Nephron (organoid): ENCODE data around the gene CDRT15.
"Not testable (repeated sequence)": the region's sequence is repeated elsewhere in the genome, so short reads cannot be mapped to it uniquely, and the experiment has no call there.

Experiments used
- H3K27ac Mint-ChIP-seq, 3 experiments: 2 replicates each; pipeline ENCODE4 v1.8.0; 2020; ENCODE audit warnings: mixed read lengths in 3 of 3, mild to moderate bottlenecking in 2 of 3, moderate library complexity in 1 of 3
- H3K27me3 Mint-ChIP-seq: 2 replicates; pipeline ENCODE4 v1.8.0; 2021; ENCODE audit warnings: low read depth, mild to moderate bottlenecking, moderate library complexity, mixed read lengths
- H3K36me3 Mint-ChIP-seq: 2 replicates; pipeline ENCODE4 v1.8.0; 2020; ENCODE audit warnings: low read depth, mixed read lengths
- H3K4me1 Mint-ChIP-seq: 2 replicates; pipeline ENCODE4 v1.8.0; 2020; ENCODE audit warnings: mixed read lengths
- H3K4me3 Mint-ChIP-seq, 3 experiments: 2 replicates each; pipeline ENCODE4 v1.8.0; 2020; ENCODE audit warnings: mild to moderate bottlenecking in 3 of 3, mixed read lengths in 3 of 3, moderate library complexity in 2 of 3
- H3K9me3 Mint-ChIP-seq: 2 replicates; pipeline ENCODE4 v1.8.0; 2020; ENCODE audit warnings: mixed read lengths
- CTCF ChIP-seq, 3 experiments: fragments of 200-600 bp; sonication (generic); IDR thresholded peaks; one replicate each; pipeline ENCODE4 v1.5.0; 2021; ENCODE audit warnings: antibody characterized with exemption in 3 of 3; ENCODE audit not compliant: unreplicated experiment in 3 of 3

The CDRT15 gene

GRCh38 chr17:14236762-14237161 is at the start of gene CDRT15:
Gene CDRT15, minus strand, starts transcription at chr17:14236862. Its CDS starts 29 bp downstream, at chr17:14236833.
- not testable (repeated sequence) for H3K4me3 Mint-ChIP-seq, H3K4me1 Mint-ChIP-seq, H3K9me3 Mint-ChIP-seq, H3K27ac Mint-ChIP-seq, H3K36me3 Mint-ChIP-seq, H3K27me3 Mint-ChIP-seq

DNA sequence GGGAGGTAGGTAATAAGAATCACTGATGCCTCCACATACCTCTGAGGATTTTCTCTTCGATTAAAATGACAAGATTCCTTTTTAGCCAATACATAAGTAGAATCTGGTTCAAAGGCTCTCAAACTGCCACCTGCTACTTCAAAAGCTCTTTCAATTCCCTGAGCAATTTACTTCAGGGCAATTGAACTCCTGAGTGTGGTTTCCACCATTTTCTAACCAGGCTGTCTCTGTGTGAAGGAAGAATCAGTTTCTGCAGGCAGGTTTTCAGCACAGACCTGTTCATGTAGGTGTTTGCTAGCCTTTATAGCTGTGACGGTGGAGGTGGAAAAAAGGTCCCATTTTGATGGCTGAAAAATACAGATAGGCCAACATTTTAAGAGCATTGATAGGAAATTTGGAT is 46.1 kb upstream of the CDRT15 start:
- H3K27ac Mint-ChIP-seq = no peak overlapping the region

DNA sequence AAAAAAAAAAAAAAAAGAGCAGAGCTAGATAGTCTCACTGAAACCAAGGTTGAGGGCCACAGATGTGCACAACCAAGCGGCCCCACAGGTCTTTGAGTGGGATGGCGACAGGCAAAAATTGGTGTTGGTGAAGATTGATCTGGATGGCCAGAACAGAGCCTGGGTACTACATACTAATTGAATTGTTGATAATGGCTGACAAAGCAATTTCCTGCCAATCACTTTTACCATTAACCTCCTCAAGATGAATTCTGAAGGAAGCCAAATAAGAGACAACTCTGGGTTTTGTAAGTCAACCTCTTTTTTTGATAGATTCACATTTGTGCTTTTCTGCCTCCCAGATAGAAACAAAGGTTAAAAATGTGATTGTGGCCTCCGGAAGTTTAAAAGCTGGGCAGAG is 44.9 kb upstream of the CDRT15 start:
- Mint-ChIP-seq H3K4me3 (no peak overlapping the region), H3K9me3 (peaks cover 3% of the 10 kb centered on the region), H3K27ac (no peak overlapping the region), H3K27me3 (peaks cover 12% of the 10 kb centered on the region), H3K36me3 (no peaks in the 10 kb centered on the region), H3K4me1 (no peaks in the 10 kb centered on the region)
- no peak for TF ChIP-seq CTCF (IDR thresholded peaks at IDR 0.05; ENCODE audit: unreplicated experiment in 3 of 3)

More for the DNA sequence above, 46.1 kb upstream of the CDRT15 start:
- Mint-ChIP-seq H3K27me3 (peaks cover 9% of the 10 kb centered on the region), H3K4me1 (no peaks in the 10 kb centered on the region), H3K4me3 (no peak overlapping the region), H3K9me3 (no peaks in the 10 kb centered on the region), H3K36me3 (no peaks in the 10 kb centered on the region)
- no peak for TF ChIP-seq CTCF (IDR thresholded peaks at IDR 0.05; ENCODE audit: unreplicated experiment in 3 of 3)

- Mint-ChIP-seq H3K4me1 (no peaks in the 10 kb centered on the region), H3K27ac (no peak overlapping the region), H3K27me3 (peaks cover 8% of the 10 kb centered on the region), H3K4me3 (no peak overlapping the region), H3K9me3 (peaks cover 23% of the 10 kb centered on the region), H3K36me3 (no peaks in the 10 kb centered on the region)
- TF ChIP-seq CTCF (IDR thresholded peaks at IDR 0.05; ENCODE audit: unreplicated experiment in 3 of 3) = no peak
Observed at GRCh38 chr17:14276535-14277250, 40.0 kb upstream of the CDRT15 start.

- H3K9me3 Mint-ChIP-seq = peaks cover 13% of the 10 kb centered on the region
- no peak overlapping the region for H3K4me3 Mint-ChIP-seq
- TF ChIP-seq CTCF (IDR thresholded peaks at IDR 0.05; ENCODE audit: unreplicated experiment in 3 of 3) = no peak
- no peaks in the 10 kb centered on the region for H3K27me3 Mint-ChIP-seq
- no peak overlapping the region for H3K27ac Mint-ChIP-seq
- H3K36me3 Mint-ChIP-seq = no peaks in the 10 kb centered on the region
- H3K4me1 Mint-ChIP-seq = no peaks in the 10 kb centered on the region
Observed at GRCh38 chr17:14270508-14270907, 33.8 kb upstream of the CDRT15 start.

- TF ChIP-seq CTCF (IDR thresholded peaks at IDR 0.05; ENCODE audit: unreplicated experiment in 3 of 3) = no peak
- H3K27ac Mint-ChIP-seq = no peak overlapping the region
- H3K9me3 Mint-ChIP-seq = peaks cover 7% of the 10 kb centered on the region
- H3K27me3 Mint-ChIP-seq = no peaks in the 10 kb centered on the region
- no peaks in the 10 kb centered on the region for H3K36me3 Mint-ChIP-seq
- no peaks in the 10 kb centered on the region for H3K4me1 Mint-ChIP-seq
- H3K4me3 Mint-ChIP-seq = no peak overlapping the region
Observed at GRCh38 chr17:14269473-14269872, 32.8 kb upstream of the CDRT15 start.
